ENCODE results near the gene PRDM16.

The PRDM16 gene

GRCh38 chr1:3462356-3463012 is 393.5 kb downstream of the PRDM16 start:
- DNase-seq = no peak

GRCh38 chr1:3463013-3463385 is 394.0 kb downstream of the PRDM16 start:
- no peak for DNase-seq

- no peak for DNase-seq
Measured at GRCh38 chr1:3463408-3463863, 394.4 kb downstream of the PRDM16 start.

- DNase-seq = no peak
Measured at GRCh38 chr1:3463891-3464648, 395.1 kb downstream of the PRDM16 start.

GRCh38 chr1:3464649-3465025 is 395.6 kb downstream of the PRDM16 start:
- DNase-seq = no peak

- DNase-seq = no peak
Measured at GRCh38 chr1:3465091-3465934, 396.3 kb downstream of the PRDM16 start.

GRCh38 chr1:3465935-3466321 is 396.9 kb downstream of the PRDM16 start:
- no peak for DNase-seq

- DNase-seq = no peak
Measured at GRCh38 chr1:3466366-3467075, 397.5 kb downstream of the PRDM16 start.

- DNase-seq = no peak
Measured at GRCh38 chr1:3467096-3468036, 398.4 kb downstream of the PRDM16 start.

- no peak for DNase-seq
Measured at GRCh38 chr1:3468236-3469103, 399.5 kb downstream of the PRDM16 start.

- DNase-seq = no peak
Measured at GRCh38 chr1:3469104-3469848, 400.3 kb downstream of the PRDM16 start.

- no peak for DNase-seq
Measured at GRCh38 chr1:3469849-3470649, 401.0 kb downstream of the PRDM16 start.

- DNase-seq = no peak
Measured at GRCh38 chr1:3470650-3471355, 401.8 kb downstream of the PRDM16 start.

GRCh38 chr1:3471356-3472087 is 402.5 kb downstream of the PRDM16 start:
- no peak for DNase-seq

- no peak for DNase-seq
Measured at GRCh38 chr1:3472088-3472850, 403.3 kb downstream of the PRDM16 start.

GRCh38 chr1:3472906-3473305 is 403.9 kb downstream of the PRDM16 start:
- DNase-seq = no peak

GRCh38 chr1:3473381-3473844 is 404.4 kb downstream of the PRDM16 start:
- DNase-seq = no peak

All from activated CD8-positive, alpha-beta memory T cell treated with anti-CD3 and anti-CD28 coated beads for 24 hours (primary cell).